ENCODE data around the gene FAM174C.
A peak's percentile ranks its signal among the peaks of the same experiment; 100 is the strongest.
"Not testable (repeated sequence)": the region's sequence is repeated elsewhere in the genome, so short reads cannot be mapped to it uniquely, and the experiment has no call there.

The FAM174C gene

DNA sequence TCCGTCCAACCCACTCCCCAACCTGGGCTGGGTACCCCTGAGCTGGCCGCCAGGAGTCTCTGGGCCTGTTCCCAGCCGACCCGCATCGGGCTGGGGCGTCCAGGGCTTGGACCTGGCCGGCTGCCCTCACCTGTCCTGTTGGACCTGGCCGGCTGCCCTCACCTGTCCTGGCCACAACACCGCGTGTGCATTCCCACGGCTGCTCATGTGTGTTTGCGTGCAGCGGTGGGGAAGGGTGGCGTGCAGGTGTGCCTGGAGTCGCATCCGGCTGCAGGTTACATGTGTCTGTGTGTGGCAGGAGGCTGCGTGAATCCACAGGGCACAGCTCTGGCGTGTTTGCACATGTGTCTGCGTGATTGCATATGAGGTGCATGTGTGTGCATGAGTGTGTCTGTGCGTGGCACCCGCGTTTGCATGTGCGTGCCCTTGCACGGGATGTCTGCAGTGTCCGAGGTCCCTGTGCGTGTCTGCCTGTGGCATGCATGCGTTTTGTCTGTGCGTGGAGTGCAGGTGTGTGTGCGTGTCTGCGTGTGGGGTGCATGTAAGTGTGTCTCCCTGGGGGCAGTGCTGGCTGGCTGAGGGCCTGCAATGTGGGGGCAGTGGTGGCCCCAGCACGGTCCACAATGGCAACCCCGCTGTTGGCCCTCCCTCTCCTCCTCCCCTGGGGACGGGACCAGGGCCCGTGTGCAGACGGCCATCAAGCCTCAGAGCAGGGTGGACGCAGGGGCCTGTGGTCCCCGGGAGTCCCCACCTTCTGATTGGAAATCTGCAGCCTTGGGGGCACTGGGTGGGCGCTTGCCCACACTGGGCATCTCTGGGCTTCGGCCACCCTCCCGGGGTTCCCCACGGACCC, 13.7 kb downstream of the FAM174C start:
- no peak for DNase-seq

DNA sequence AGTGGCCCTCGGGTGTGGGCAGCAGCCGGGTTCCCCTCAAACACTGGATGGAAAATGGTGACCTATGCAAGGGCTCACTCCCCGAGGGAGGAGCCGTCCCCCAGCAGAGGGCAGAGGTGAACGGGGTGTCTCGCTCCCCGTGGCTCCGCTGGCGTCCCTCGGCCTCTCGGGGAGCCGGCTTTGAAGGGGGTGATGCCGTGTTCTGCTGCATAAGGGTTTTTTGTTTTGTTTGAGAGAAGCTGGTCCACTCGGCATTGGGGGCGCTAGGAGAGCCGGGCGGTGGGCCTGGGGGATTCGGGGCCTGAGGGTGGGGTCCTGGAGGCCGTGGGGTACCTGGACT, 14.3 kb downstream of the FAM174C start:
- DNase-seq = no peak

DNA sequence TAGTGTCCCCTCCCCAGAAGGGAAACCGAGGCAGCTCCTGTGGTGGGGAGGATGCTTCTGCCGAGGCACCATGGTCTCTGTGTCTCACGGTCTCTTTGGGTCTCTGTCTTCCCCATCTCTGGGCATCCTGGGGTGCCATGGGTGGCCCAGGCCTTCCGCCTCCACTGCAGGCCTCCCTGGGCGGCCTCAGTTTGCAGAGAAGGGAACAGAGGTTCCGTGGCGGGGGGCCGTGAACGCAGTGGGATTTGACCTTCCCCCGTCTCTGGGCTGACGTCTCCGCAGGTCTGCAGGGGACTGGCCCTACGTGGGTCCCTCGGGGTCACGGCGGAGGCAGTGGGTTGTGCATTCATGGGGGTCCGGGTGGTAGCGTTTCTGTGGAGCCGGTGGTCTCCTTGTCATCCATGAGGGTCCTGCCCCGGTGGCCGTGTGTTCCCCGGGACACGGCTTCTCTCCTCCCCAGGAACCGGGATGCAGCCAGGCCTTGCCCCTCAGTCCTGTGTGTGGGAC, 14.9 kb downstream of the FAM174C start:
- DNase-seq = no peak

DNA sequence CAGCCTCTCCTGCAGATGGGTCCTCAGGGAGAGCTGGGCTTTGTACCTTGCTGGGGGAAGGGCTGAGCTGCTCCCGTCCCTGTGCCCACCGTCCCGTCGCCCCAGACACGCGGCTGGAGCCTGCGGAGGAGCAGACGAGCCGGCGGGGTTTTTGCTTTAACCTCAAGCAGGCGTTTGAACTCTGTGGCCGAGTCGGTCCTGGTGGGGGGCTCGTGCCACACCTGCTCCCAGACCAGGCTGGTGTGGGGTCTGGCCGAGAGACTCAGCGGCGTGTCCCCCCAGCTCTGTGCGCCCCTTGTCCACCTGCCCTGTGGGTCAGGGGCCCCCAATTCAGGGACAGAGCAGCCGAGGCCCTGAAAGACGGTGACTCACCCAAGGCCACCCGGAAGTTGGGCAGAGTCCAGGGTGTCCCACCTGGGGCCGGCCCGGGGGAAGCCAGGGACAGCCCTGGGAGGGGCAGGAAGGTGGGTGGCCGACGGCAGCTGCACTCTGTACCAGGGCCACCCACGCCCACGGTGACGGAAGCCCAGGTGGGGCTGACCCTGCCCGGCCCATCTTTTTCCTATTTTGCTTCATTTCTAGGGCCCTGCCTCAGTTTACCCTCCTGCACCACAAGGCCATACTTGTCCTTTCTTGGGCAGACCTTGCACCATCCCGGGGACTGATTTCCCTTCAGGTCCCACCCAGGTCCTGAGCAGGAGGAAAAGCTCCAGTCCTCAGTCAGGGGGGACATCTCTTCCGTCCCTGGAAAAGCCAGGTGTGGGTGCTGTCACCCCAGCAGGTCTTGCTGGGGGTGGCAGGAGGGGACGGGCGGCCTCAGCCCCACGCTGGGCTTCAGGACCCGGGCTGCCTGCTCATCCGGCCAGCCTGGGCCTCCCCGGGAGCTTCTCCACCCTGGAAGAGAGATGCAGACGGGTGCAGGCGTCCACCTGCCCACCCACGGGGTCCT, 15.6 kb downstream of the FAM174C start:
- DNase-seq = no peak

DNA sequence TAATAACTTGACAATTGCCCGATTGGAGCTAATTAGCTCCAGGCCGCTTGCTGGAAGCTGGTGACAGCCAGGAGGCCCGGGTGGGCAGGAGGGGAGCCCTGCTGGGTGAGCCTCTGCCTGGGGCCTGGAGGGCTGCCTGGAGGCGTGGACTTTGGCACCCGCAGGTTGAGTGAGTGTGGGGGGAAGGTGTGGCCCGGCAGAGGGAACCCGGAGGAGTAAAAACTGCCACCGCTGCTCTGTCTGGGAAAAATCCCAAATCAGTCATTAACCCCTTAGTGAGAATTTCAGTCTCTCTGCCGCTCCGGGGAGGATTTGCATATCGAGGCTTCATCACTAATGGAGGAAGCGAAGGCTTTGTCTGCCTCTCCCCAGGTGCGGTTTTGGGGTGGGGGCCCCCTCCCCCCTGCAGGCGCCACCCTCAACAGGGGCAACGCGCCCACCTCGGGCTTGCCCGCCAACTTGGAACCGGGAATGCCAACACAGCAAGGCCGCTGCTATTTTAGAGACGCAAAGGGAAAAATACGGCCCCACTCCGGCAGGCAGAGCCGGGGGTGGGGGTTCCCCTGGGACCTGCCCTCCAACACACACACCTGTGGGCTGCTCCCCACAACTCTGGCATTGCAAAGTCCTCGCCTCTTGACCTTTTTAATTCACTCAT, 16.6 kb downstream of the FAM174C start:
- DNase-seq = no peak

DNA sequence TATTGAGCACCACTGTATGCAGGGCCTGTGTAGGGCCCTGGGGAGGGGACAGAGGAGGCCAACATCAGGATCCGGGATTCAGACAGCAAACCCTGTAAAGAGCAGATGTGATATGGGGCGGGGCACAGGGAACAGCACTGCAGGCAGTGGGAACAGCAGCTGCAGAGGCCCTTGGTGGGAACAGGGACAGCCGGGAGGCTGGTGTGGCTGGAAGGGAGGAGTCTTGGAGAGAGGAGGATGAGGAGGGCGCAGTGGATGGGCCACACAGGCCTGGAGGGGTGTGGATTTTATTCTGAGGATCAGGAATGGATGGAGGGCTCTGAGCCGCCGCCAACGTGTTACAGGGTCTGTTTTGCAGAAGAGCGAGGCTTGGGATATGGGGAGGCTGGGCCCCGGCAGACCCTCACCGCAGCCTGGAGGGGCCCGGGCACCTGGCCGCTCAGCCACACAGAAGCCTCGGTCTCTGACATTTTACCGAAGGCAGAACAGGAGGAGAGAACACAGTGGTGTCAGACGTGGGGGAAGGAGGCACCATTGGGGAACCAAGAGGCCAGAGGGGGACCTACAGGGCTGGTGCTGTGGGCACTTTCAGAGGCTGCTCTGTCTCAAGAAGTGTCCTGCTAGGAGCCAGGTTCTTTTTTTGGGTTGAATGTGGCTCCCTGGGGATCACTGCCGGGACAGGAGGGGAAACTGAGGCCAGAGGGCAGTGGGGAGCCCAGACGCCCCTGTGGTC, 17.3 kb downstream of the FAM174C start:
- DNase-seq = no peak

DNA sequence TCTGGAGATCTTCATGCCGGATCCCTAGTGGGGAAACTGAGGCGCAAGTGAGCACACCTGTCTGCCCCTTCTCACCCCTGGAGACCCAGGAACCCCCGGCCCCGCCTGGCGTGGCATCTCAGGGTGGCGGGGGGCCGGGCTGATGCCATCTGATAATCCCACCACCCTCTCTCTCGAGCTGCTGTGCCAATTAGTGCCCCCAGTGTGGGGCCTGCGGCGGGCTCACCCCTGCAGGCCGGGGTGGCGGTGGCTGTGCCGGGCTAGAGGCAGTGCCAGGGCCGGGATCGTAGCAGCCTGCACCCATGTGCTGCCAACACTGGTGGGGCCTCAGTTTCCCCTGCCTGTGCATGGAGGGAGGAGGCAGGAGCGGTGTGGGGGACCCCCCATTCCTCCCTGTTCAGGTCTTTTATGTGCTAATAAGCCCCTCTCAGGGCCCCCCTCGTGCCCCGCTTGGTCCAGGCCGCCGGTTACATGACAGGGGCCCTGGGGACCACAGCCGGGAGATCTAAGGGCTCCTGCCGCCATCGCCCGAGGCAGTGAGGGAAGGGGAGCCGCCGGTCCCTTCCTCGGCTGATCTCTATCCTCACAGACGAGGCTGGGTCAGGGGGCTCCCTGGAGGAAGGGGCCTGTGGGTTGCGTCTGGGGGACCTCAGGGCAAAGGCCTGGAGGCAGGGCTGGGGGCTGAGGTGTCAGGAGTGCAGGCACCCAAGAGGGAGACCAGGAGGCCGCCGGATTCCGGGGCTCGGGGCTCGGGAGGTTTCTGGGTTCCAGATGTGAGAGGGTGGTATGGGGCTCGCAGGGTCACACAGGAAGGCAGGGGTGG, 18.7 kb downstream of the FAM174C start:
- DNase-seq = no peak

DNA sequence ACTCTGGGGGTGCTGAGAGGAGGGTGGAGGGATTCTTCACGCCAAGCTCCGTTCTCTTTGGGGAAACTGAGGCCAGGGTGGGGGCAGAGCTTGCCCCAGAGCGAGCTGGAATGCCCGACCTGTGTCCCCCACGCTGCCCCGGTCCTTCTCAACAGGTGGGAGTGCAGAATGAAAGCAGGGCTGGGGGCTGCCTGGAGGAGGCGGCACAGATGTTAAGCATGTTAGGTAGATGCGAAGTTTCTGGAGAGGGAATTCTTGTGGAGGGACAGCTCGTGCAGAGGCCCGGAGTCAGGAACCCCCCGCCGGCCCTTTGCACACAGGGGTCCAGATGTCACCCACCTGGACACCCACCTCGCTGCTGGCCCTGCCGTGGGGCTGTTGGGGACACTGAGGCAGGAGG, 19.4 kb downstream of the FAM174C start:
- DNase-seq = no peak

DNA sequence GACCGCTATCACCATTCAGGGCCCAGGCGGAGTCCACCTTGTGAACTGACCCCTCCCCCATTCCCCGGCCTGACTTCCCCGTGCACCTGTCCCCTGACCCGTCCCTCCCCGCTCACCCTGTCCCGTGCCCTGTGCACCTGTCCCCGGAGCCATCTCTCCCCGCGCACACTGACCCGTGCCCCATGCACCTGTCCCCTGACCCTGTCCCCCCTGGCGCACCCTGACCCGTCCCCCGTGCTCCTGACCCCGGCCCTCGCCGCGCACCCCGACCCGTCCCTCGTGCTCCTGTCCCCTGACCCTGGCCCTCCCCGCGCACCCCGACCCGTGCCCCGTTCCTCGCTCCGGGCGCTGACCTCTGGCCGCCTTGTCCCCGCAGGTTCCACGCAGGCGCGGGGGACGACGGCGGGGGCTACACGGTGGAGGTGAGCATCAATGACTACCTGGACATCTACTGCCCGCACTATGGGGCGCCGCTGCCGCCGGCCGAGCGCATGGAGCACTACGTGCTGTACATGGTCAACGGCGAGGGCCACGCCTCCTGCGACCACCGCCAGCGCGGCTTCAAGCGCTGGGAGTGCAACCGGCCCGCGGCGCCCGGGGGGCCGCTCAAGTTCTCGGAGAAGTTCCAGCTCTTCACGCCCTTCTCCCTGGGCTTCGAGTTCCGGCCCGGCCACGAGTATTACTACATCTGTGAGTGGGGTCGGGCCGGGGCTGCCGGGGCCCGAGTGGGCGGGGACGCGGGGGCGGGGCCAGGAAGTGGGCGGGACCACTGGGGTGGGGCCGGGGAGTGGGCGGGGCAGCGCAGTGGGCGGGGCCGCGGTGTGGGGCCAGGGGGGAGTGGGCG, 20.1 kb downstream of the FAM174C start:
- peak; percentile 17 for DNase-seq

DNA sequence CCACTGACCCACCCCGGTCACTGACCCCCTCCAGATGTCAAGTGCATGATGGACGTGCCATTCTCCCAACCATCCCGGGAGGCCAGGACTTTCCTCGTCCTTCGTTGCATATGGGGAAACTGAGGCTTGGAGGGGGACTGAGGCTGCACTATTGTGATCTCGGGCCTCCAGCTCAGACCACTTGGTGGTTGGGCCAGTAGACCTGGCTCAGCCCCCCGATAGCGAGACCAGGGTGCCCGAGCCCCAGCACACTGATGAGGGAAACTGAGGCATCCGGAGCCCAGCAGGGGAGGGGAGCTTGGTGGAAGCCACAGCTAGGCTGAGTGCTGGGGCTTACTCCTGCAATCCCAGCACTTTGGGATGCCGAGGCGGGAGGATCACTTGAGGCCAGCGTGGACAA, 20.7 kb downstream of the FAM174C start:
- no peak for DNase-seq

DNA sequence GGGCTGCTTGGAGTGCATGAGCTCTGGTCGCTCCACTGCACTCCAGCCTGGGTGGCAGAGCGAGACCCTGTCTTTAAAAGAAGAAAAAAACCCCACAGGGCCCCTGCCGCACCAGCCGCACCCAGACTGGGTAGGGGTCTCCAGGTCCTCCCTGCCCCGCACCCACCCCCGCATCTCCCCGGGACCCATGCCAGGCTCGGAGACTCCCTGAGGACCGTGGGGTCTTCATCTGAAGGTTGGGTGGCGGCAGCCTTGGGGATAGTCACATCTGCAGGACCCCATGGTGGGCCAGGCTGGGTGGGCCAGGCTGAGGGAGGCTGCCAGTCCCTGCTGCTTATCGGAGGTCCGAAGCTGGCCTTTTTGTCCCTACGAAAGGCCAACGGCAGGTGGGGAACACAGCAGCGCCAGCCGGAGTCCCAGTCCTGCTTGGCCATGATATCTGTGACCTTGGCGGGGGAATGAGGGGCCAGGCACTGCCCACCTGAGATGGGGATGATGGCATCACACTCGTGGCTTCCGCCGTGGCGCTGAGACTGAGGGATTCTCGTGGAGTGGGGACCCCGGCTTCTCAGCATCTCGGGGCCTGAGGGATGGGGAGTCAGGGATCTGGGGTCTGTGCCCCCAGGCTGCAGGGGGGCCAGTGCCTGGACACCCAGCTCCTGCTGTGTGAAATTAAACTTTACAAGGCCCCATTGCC, 21.4 kb downstream of the FAM174C start:
- no peak for DNase-seq

DNA sequence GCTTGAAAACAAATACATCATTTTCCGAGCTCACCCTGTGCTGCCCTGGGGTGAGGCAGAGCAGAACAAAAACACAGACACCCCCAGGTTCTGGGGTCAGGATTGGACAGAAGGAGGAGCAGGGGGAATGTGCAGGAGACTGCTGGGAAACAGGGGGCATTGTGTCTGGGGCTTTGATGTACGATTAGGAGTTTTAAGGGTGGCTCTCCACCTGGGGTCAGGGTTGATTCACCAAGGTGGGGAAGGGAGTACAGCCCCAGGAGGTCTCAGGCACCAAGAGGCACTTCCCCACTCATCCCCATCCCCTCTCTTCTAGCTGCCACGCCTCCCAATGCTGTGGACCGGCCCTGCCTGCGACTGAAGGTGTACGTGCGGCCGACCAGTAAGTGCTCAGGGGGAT, 22.9 kb downstream of the FAM174C start:
- DNase-seq = no peak

DNA sequence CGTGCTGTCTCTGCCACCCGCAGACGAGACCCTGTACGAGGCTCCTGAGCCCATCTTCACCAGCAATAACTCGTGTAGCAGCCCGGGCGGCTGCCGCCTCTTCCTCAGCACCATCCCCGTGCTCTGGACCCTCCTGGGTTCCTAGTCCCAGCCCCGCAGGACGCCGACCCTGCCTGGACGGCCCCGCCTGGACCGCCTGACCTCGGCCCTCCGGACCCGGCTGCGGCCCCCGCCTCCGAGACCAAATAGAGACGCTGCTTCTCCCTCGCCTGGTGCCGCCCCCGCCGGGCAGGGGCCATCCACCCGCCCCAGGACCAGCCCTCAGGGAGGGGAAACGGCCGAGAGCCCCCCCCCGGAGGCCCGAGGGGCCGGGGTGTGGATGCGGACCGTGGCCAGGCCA, 24.5 kb downstream of the FAM174C start:
- no peak for DNase-seq

DNA sequence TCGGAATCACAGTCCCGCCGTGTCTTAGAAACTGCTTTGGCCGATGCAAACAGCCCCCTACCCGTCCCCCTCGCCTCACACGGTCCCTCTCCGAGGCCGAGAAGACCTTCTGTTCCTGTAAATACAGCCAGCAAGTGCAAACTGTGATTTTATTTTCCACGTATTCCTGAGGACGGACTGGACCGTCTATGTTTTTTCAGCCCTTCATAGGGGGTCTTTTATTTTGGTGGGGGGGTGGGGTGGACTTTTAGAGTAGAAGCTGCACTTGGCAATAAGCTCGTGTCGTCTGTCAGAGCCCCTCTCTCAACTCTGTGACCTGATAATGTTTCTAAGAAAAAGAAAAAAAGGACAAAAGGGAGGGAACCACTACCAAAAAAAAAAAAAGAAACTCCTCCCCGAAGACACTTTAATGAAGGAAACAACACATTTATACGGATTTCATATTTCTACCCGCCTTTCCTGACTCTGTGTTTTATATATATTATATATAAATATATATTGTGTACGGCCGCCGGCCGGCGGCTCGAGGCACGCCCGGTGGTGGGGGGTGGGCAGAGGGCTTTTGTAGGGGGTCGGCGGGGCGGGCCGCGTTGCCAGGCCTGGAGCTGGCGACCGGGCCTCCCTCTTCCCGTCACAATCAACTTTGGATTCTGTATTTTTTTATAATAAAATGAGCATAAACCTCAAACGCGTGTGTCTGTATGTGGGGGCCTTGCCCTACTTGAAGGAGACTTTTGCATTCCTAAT, 25.6 kb downstream of the FAM174C start:
- DNase-seq = no peak

DNA sequence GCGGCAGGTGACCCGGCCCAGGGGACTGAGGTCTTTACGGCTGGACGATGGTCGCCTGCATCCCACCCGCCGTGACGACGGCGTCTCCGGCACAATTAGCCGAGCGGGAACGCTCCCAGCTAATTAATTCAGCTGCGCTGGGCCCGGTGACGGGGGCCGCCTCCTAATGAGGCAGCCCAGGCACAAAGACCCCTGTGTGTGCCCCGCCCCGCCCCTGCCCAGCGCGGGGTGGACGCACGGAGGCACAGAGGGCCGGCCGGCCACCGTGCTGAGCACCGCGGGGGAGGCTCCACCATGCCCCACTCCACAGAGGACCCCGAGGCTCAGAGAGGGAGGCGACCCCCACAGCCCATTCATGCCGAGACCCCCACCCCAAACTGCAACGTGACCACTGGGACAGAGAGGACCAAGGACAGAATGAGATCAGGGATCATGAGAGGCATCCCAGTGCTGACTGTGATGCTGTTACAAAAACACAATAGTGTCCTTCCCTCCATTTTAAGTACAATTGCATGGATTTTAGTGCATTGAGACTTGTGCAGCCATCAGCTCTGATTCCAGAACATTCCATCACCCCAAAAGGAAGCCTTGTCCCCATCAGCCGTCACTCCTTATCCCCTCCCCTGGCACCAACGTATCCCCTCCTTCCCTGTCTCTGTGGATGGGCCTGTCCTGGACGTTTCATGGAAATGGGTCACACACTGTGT, 27.4 kb downstream of the FAM174C start:
- no peak for DNase-seq

DNA sequence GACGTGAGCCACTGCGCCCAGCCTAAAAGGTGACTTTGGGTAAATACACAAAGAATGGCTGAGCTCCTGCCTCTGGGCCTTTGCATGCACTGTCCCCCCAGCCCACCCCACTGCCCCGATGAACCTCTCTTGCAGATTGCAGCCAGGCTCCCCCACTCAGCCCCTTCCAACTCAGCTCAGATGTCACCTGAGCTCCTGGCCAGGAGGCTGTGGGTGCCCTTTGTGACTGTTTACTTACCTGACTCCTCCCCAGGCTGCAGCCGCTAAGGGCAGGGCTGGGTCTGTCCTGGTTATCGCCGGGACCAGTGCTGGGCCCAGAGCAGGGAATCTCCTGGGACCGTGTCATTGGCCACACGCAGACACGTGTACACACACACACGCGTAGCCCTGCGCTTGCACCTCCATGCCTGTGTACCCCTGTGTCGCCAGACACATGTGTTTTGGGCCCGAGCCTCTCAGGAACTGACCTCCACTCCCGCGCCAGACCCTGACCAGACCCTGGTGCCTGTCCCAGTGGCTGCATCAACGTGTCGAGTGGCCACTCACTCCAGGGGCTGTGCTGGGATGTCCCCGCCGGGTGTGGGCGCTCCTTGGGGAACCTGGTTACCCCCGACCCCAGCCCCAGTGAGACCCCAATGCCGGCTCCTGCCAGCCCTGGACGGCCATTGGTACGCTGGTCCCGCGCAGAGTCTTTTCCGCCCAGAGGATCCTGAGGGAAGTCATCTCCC, 29.0 kb downstream of the FAM174C start:
- DNase-seq = no peak

DNA sequence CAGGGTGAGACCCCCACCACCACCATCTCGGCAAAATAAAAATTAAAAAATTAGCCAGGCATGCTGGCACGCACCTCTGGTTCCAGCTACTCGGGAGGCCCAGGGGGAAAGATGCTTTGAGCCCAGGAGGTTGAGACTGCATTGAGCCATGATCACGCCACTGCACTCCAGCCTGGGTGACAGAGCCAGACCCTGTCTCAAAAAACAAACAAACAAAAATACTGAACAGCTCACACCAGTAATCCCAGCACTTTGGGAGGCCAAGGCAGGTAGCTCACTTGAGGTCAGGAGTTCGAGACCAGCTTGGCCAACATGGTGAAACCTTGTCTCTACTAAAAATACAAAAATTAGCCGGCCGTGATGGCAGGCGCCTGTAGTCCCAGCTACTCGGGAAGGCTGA, 30.0 kb downstream of the FAM174C start:
- not testable (repeated sequence) for DNase-seq

DNA sequence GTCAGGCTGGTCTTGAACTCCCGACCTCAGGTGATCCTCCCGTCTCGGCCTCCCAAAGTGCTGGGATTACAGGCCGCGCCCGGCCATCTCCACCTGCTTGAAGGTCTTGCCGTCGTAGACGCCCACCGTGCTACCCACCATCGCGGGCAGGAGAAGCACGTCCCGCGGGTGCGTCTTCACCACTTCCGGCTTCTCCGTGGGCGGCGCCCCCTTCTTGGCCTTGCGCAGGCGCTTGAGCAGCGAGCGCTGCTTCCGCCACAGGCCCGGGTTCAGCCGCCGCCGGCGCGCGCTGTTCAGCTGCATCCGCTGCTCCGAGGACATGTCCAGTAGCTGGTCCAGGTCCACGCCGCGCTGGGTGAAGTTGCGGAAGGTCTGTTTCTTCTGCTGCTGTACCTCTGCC, 32.0 kb downstream of the FAM174C start:
- DNase-seq = no peak
